Thymus (tissue), 11 donors: ENCODE data around the gene RABGAP1L. TPM values are rescaled to one million over a fixed set of nuclear protein-coding genes. Genes with fewer than 3 reads are reported as not detected.
"Not testable (repeated sequence)": the region's sequence is repeated elsewhere in the genome, so short reads cannot be mapped to it uniquely, and the experiment has no call there.

Source experiments
- DNase-seq, 9 donors: peaks; one replicate each; pipeline ENCODE4 v3.0.0-alpha.2; 2013; ENCODE audit warnings: low spot score in 9 of 9, low read depth in 6 of 9, missing footprints in 1 of 9
- H3K27ac ChIP-seq, 2 donors: one replicate each; pipeline ENCODE4 v1.5.1; 2013; ENCODE audit warnings: control low read depth in 1 of 2, low read depth in 1 of 2, low read length in 1 of 2, mild to moderate bottlenecking in 1 of 2, moderate library complexity in 1 of 2
- H3K27me3 ChIP-seq, 2 donors: one replicate each; pipeline ENCODE4 v1.5.1; 2013; ENCODE audit warnings: low read length in 1 of 2; ENCODE audit not compliant: control insufficient read depth in 2 of 2, insufficient read depth in 1 of 2
- H3K36me3 ChIP-seq, 2 donors: one replicate each; pipeline ENCODE4 v1.5.1; 2013; ENCODE audit warnings: low read length in 1 of 2, mild to moderate bottlenecking in 1 of 2, moderate library complexity in 1 of 2; ENCODE audit not compliant: control insufficient read depth in 2 of 2, insufficient read depth in 2 of 2
- H3K4me1 ChIP-seq, 2 donors: one replicate each; pipeline ENCODE4 v1.5.1; 2013; ENCODE audit warnings: low read length in 2 of 2; ENCODE audit not compliant: control insufficient read depth in 2 of 2, insufficient read depth in 2 of 2
- H3K4me3 ChIP-seq, 2 donors: one replicate each; pipeline ENCODE4 v1.5.1; 2013; ENCODE audit warnings: low read length in 2 of 2, control low read depth in 1 of 2, mild to moderate bottlenecking in 1 of 2
- H3K9me3 ChIP-seq, 2 donors: one replicate each; pipeline ENCODE4 v1.5.1; 2013; ENCODE audit warnings: low read length in 1 of 2, mild to moderate bottlenecking in 1 of 2; ENCODE audit not compliant: control insufficient read depth in 2 of 2, insufficient read depth in 1 of 2
- WGBS: extraction: QIAGEN DNeasy Blood & Tissue Kit; methylation state at CpG from one replicate; pipeline ENCODE4 v1.1.7; 2013; 5-methylcytosine and 5-hydroxymethylcytosine counted together
- polyA plus RNA-seq: library from polyadenylated mRNA; stranded (reverse); fragments of 200-250 nt; gene quantifications from one replicate; pipeline ENCODE4 v1.2.3, GENCODE V29; 2013
- total RNA-seq: library from RNA; stranded (reverse); fragments of 120-200 nt; gene quantifications from one replicate; pipeline ENCODE4 v1.2.4, GENCODE V29; 2013
- donor health status: healthy.

The RABGAP1L gene
- total and polyA plus RNA-seq, 2 donors: 30.6 to 37.4 TPM

GRCh38 chr1:174696026-174696821, 536.9 kb downstream of the RABGAP1L start:
- Histone ChIP-seq H3K27ac (no peak overlapping the region), H3K27me3 (no peaks in the 10 kb centered on the region), H3K4me1 (no peaks in the 10 kb centered on the region), H3K36me3 (no peaks in the 10 kb centered on the region), H3K9me3 (no peaks in the 10 kb centered on the region), H3K4me3 (no peak overlapping the region)
- WGBS: 98% methylated on average over 5 of the region's 5 CpGs
- DNase-seq: no peak

GRCh38 chr1:174700314-174700713, 541.0 kb downstream of the RABGAP1L start:
- Histone ChIP-seq H3K27ac (no peak overlapping the region), H3K9me3 (no peaks in the 10 kb centered on the region), H3K27me3 (no peaks in the 10 kb centered on the region), H3K36me3 (no peaks in the 10 kb centered on the region), H3K4me3 (no peak overlapping the region), H3K4me1 (no peaks in the 10 kb centered on the region)
- 95% methylated on average over 3 of the region's 3 CpGs for WGBS
- no peak for DNase-seq

GRCh38 chr1:174700775-174701174, 541.5 kb downstream of the RABGAP1L start:
- Histone ChIP-seq H3K27me3 (no peaks in the 10 kb centered on the region), H3K36me3 (no peaks in the 10 kb centered on the region), H3K27ac (no peak overlapping the region), H3K4me1 (no peaks in the 10 kb centered on the region), H3K9me3 (no peaks in the 10 kb centered on the region), H3K4me3 (no peak overlapping the region)
- 97% methylated on average over 3 of the region's 3 CpGs for WGBS
- DNase-seq: no peak

GRCh38 chr1:174701565-174701964, 542.2 kb downstream of the RABGAP1L start:
- H3K4me1 ChIP-seq: no peaks in the 10 kb centered on the region
- no peak for DNase-seq
- H3K9me3 ChIP-seq: no peaks in the 10 kb centered on the region
- no peaks in the 10 kb centered on the region for H3K27me3 ChIP-seq
- no peak overlapping the region for H3K4me3 ChIP-seq
- H3K36me3 ChIP-seq: no peaks in the 10 kb centered on the region
- H3K27ac ChIP-seq: no peak overlapping the region
- 100% methylated on average over 2 of the region's 2 CpGs for WGBS

GRCh38 chr1:174702011-174702410, 542.7 kb downstream of the RABGAP1L start:
- no peak overlapping the region for H3K4me3 ChIP-seq
- H3K4me1 ChIP-seq: no peaks in the 10 kb centered on the region
- H3K27ac ChIP-seq: no peak overlapping the region
- no peak for DNase-seq
- over 99% methylated on average over 2 of the region's 2 CpGs for WGBS
- H3K36me3 ChIP-seq: no peaks in the 10 kb centered on the region
- no peaks in the 10 kb centered on the region for H3K9me3 ChIP-seq
- H3K27me3 ChIP-seq: no peaks in the 10 kb centered on the region

GRCh38 chr1:174703309-174703708, 544.0 kb downstream of the RABGAP1L start:
- Histone ChIP-seq H3K9me3 (no peaks in the 10 kb centered on the region), H3K4me3 (no peak overlapping the region), H3K4me1 (no peaks in the 10 kb centered on the region), H3K27me3 (no peaks in the 10 kb centered on the region), H3K27ac (no peak overlapping the region), H3K36me3 (no peaks in the 10 kb centered on the region)
- DNase-seq: no peak
- WGBS: 97% methylated on average over 3 of the region's 3 CpGs

GRCh38 chr1:174704300-174704699, 545.0 kb downstream of the RABGAP1L start:
- H3K27ac ChIP-seq: no peak overlapping the region
- no peaks in the 10 kb centered on the region for H3K4me1 ChIP-seq
- H3K9me3 ChIP-seq: no peaks in the 10 kb centered on the region
- no peak overlapping the region for H3K4me3 ChIP-seq
- H3K36me3 ChIP-seq: no peaks in the 10 kb centered on the region
- H3K27me3 ChIP-seq: no peaks in the 10 kb centered on the region
- WGBS: 100% methylated on average over 1 of the region's 1 CpG
- DNase-seq: no peak

GRCh38 chr1:174710868-174711845, 551.8 kb downstream of the RABGAP1L start:
- no peak for DNase-seq

GRCh38 chr1:174711848-174712247, 552.5 kb downstream of the RABGAP1L start:
- not testable (repeated sequence) for H3K9me3 ChIP-seq, H3K27me3 ChIP-seq
- 92% methylated on average over 8 of the region's 8 CpGs for WGBS

More at GRCh38 chr1:174710868-174711845, 551.8 kb downstream of the RABGAP1L start:
- Histone ChIP-seq H3K27ac (no peak overlapping the region), H3K4me3 (no peak overlapping the region), H3K4me1 (no peaks in the 10 kb centered on the region), H3K9me3 (peaks cover 0 to 5% of the 10 kb centered on the region in 2 donors), H3K27me3 (no peaks in the 10 kb centered on the region), H3K36me3 (no peaks in the 10 kb centered on the region)
- WGBS: 98% methylated on average over 50 of the region's 50 CpGs

More at GRCh38 chr1:174711848-174712247, 552.5 kb downstream of the RABGAP1L start:
- H3K4me1 ChIP-seq, H3K4me3 ChIP-seq, DNase-seq, H3K36me3 ChIP-seq, H3K27ac ChIP-seq: not testable (repeated sequence)
